SK-N-SH treated with all-trans-retinoic acid at 6 μM for 48 hours (cell line): ENCODE results near the gene MLPH.

Source experiments
- CSDC2 ChIP-seq: fragments of 250-450 bp; sonication (Bioruptor Pico); IDR thresholded peaks from 2 replicates; pipeline ENCODE4 v1.5.0; 2020; ENCODE audit warnings: mild to moderate bottlenecking, moderate library complexity
- ISL1 ChIP-seq: fragments of 250-450 bp; sonication (Bioruptor Pico); IDR thresholded peaks from 2 replicates; pipeline ENCODE4 v2.1.2; 2022; ENCODE audit warnings: mild to moderate bottlenecking, moderate library complexity
- SNAI2 ChIP-seq: fragments of 250-450 bp; sonication (Bioruptor Pico); IDR thresholded peaks from 2 replicates; pipeline ENCODE4 v1.5.0; 2020; ENCODE audit warnings: mild to moderate bottlenecking, moderate library complexity
- TCF4 ChIP-seq: fragments of 250-450 bp; sonication (Bioruptor Pico); IDR thresholded peaks from 2 replicates; pipeline ENCODE4 v1.8.0; 2021; ENCODE audit warnings: mild to moderate bottlenecking, moderate library complexity, borderline replicate concordance
- TF ChIP-seq, protein P1 (sequence below): fragments of 250-450 bp; sonication (Bioruptor Pico); IDR thresholded peaks from 2 replicates; pipeline ENCODE4 v1.5.1; 2020; ENCODE audit warnings: low read depth, mild to moderate bottlenecking, moderate library complexity

DNA sequence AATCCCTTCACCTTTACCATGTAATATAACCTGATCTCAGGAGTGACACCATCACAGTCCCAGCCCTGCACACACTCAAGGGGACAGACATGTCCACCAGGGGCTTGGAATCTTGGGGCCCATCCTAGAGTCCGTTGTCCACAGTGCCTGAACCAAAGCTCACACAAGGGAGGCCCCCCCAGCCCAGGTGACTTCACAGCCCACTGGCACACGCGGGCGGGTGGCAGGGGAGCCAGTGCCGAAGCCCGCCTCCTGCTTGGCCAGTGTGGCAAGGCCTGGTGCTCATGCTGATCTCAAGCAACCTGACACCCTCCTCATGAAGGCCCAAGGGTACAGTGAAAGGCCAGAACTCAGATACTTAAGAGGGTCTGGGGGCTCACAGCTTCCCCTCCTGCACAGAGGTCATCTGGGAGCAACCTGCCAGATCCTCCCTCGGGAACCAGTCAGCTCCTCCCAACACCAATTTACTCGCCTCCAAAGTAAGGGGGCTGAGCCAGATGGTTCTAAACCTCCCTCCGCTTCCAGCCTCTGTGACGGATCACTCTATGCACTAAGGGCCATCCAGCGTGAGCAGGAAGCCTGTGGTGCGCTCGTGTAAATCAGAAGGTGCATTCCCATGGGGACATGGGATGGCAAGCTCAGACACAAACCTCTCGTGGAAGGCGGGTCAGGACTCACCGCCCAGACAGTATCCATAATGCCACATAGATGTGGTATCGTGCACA is 106.7 kb downstream of the MLPH start:
- no peak for TF ChIP-seq CSDC2 (CRISPR knock-in tag)
- no peak for TF ChIP-seq SNAI2 (CRISPR knock-in tag)
- TF ChIP-seq, protein P1, sequence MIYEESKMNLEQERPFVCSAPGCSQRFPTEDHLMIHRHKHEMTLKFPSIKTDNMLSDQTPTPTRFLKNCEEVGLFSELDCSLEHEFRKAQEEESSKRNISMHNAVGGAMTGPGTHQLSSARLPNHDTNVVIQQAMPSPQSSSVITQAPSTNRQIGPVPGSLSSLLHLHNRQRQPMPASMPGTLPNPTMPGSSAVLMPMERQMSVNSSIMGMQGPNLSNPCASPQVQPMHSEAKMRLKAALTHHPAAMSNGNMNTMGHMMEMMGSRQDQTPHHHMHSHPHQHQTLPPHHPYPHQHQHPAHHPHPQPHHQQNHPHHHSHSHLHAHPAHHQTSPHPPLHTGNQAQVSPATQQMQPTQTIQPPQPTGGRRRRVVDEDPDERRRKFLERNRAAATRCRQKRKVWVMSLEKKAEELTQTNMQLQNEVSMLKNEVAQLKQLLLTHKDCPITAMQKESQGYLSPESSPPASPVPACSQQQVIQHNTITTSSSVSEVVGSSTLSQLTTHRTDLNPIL (CRISPR knock-in tag), result no peak
- no peak for TF ChIP-seq ISL1 (CRISPR knock-in tag)
- no peak for TF ChIP-seq TCF4 (CRISPR knock-in tag)
